GM18867 (cell line): ENCODE measurements around the gene POPDC3.
"Not testable (repeated sequence)": the region's sequence is repeated elsewhere in the genome, so short reads cannot be mapped to it uniquely, and the experiment has no call there.

ENCODE experiments used
- ATAC-seq: cut with Tn5 transposase; IDR thresholded peaks from one replicate; pipeline ENCODE4 v1.9.1; 2021; ENCODE audit warnings: mild to moderate bottlenecking, moderate library complexity; ENCODE audit not compliant: unreplicated experiment

Gene POPDC3

DNA sequence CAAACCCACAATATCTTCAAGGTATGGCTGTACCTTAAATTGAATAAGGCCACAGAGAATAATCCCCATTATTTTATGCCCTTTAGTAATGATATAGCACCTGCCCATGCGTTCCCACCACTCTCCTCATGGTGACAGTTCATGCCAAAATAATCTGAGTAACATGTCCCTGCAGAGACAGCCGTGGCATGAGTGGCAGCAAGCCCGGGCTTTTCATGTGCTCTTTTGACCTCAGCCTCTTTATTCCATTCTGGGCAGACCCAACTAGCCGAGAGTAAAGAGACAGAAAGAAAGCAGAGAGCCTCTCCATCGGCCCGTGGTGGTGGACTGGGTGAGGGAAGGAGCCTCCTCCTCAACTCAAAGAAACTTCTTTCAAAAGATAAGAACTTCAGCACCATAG lies 19.9 kb upstream of the POPDC3 start:
- no peak for ATAC-seq

GRCh38 chr6:105196076-105196475 lies 16.3 kb upstream of the POPDC3 start:
- no peak for ATAC-seq

- ATAC-seq: no peak
Observed at GRCh38 chr6:105194591-105194990, 14.8 kb upstream of the POPDC3 start.

GRCh38 chr6:105194106-105194505 lies 14.3 kb upstream of the POPDC3 start:
- ATAC-seq: no peak

- ATAC-seq: no peak
Observed at GRCh38 chr6:105193647-105194046, 13.8 kb upstream of the POPDC3 start.

DNA sequence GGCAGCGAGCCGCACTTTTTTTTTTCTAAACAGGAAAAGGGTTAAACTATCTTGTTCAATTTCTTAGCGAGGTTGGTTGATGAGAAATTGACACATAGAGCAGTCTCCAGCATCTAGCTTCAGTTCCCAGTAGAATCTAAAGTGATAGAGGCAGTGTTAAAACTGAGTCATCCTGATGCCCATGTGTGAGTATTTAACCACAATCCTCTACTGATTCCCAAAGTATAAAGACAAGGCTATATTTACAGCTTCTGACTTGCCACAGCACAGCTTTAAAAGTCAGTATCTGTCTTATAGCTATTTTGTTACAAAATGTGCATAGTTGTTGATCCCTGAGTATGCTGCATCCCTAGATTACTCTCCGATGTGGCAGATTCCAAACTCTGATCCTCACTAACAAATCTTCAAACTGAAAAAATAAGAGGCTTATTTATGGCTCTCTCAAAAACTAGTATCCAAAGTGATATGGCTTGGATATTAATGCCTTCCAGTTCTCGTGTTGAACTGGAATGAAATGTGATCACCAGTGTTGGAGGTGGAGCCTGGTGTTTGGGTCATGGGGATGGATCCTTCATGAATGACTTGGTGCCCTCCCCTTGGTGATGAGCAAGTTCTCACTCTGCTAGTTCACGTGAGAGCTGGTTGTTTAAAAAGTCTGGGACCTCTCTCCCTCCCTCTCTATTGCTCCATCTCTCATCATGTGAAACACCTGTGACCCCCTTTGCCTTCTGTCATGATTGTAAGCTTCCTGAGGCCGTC lies 13.1 kb upstream of the POPDC3 start:
- ATAC-seq: no peak

DNA sequence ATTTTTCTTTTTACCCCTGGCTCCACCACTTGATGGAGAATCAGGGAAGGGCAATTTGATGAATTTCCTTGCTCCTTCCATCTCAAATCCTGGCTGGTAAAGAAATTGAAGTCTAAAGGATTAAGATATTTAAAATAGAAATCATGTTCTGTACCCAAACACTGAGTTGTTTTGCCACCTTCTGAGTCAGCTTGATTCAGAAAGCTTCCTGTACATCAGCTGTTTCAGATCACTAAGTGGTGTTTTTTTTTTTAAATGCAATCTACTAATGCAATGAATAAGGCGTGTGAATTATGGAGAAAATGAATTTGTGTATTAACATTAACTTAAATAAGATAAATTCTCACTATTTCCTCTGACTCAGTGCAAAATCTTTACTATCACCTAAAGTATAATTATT lies 11.5 kb upstream of the POPDC3 start:
- no peak for ATAC-seq

DNA sequence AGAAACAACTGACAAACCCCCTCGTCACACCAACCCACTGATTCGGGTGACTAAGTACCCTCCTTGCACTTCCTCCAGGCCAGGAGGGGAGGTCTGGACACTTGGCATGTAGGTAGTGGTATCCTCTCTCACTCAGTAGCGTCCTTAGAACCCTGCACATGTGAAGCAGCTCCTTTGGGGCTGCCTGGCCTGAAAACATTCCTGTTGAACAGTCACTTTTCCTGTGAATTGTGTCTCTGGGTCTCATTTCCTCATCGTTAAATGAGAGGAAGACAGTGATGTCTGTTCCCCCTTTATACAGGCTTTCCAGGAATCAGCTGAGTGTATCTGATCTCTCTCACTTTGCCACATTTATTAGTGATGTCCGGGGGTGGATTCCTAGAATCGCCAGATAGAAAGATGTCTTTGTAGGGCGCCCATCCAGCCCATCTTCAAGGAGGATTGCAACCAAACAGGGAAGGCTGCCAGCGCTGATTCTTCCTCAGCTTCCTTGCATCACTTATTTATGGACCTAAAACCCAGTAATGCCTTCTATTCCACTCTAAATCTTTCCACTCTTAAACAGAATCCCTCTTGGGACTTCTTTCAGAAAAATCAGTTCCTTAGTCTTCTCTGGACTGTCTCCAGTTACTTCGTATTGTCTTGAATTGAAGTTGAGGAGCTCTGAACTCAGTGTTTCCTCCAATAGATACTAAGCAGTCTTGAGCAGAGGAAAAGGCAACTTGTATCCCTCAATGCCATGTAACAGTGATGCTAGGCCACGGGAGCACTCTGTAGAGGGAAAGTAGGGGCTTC lies 9.4 kb upstream of the POPDC3 start:
- ATAC-seq: no peak

DNA sequence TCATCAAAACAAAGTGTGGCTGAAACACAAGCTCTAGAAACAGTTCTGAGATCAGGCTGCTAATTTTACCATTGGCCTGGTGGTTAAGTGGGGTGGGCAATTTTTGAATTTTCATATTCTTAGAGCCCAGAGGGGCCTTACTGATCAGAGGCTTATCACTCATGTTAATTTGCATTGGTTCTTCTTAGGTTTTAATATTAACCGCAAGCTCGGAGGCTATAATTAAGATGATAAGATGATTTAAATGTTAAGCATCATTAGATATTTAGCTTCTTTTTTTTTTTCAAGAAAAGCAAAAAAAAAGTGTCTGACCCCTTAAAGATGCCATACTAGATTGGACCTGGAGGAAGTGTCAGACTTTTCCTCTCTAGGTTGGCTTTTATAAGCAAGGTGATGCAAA lies 8.4 kb upstream of the POPDC3 start:
- no peak for ATAC-seq

GRCh38 chr6:105186576-105186975 lies 6.8 kb upstream of the POPDC3 start:
- no peak for ATAC-seq

DNA sequence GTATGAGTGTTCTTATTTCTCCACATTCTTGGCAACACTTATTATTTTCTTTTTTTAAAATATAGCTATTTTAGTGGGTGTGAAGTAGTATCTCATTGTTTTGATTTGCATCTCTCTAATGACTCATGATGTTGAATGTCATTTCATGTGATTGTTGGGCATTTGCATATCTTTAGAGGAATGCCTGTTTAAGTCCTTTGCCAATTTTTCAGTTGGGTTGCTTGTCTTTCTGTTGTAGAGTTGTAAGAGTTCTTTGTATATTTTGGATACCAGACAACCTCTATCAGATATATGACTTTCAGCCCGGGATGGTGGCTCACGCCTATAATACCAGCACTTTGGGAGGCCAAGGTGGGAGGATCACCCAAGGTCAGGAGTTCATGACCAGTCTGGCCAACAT lies 5.1 kb upstream of the POPDC3 start:
- ATAC-seq: no peak

DNA sequence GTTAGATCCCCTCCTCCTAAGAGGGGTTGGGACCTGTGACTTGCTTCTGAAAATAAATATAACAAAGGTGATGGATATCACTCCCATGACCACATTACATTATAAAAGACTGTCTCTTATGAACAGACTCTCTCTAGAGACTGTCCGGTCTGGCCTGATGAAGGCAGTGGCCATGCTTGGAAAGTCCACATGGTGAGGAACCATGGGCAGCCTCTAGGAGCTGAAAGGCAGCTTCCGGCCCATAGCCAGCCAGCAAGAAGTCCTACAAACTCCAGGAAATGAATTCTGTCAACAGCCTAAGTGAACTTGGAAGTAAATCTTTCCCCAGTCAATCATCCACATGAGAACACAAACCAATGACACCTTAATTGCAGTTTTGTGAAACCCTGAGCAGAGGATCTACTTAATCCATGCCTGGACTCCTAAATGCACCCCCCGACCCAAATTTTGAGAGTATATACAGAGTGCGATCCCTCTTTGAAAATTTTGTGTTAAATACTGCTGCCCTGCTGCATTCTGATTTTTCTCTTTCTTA lies 2.2 kb upstream of the POPDC3 start:
- ATAC-seq: no peak

DNA sequence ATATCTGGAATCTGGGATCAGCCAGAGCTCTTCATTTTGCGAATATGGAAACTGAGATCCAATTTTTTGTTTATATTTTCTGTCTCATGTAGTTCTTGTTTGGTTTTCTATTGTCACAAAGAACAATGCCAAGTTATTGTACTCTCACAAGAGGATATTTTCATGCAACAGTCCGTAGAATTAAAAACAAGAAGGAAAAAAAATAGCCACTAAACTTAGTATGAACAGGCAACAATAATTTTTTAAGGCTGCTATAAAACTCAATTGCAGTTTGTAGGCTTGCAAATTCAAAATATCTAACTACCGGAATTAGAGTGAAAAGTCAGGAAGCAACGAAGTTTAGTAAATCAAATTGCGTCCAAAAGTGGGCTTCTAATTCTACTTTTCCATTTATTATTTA lies 1.2 kb downstream of the POPDC3 start:
- no peak for ATAC-seq

DNA sequence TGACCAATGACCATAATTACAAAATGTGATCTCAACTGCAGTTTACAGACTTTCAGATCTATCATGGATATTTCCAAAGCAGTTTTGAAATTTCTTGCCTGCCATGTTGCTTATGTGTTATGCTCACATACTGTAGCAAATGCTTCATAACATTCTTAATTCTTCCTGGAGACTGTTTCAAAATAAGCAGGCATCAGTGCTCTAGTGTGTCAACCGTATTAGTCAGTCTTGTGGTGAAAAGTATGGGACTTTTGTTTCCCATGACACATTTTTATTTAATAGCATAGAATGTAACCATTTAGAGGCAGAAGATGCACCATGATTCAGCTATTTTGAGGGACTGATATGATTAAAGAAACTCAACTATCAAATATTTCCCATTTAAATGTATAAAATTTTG lies 1.7 kb downstream of the POPDC3 start:
- ATAC-seq: no peak

- ATAC-seq: no peak
Observed at GRCh38 chr6:105177556-105177955, 2.3 kb downstream of the POPDC3 start.

- ATAC-seq: no peak
Observed at GRCh38 chr6:105174512-105174911, 5.3 kb downstream of the POPDC3 start.

DNA sequence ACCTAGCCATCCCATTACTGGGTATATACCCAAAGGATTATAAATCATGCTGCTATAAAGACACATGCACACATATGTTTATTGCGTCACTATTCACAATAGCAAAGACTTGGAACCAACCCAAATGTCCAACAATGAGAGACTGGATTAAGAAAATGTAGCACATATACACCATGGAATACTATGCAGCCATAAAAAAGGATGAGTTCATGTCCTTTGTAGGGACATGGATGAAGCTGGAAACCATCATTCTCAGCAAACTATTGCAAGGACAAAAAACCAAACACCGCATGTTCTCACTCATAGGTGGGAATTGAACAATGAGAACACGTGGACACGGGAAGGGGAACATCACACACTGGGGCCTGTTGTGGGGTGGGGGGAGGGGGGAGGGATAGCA lies 7.3 kb downstream of the POPDC3 start:
- ATAC-seq: not testable (repeated sequence)

DNA sequence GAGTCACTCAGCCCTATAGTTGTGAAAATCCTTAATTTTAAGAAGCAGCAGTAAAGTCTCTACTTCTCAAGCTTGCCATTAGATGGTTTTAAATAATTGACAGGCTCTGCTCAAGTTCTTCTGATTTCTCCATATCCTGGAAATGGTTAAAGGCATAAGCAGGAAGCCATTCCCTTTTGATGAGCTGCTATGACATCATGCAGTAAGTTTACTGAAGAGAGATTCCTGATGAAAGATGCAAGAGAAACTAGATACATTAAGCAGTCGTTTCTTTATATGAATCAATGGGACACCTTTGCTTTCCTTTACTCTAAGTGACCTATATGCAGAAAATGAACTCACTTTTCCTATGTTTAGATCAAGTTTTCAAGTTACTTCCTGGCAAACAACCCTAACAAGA lies 9.8 kb downstream of the POPDC3 start:
- ATAC-seq: no peak

DNA sequence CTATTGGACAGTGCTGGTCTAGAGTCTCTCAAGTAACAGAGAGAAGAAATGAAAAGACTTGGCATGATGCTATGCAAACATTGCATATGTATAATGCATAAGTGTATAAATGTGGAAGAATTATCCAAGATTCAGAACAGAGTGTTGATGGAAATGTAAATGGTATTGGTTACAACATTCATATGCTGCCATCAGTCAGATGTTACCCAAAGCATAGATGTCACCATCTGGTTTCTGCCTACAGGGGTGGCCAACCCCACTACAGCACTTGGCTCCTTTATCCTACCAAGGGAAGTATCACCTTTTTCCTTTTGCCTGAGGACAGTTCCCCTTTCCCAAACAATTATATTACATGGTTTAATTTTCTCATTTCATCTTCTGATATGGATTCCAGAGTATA lies 11.9 kb downstream of the POPDC3 start:
- no peak for ATAC-seq

- ATAC-seq: no peak
Observed at GRCh38 chr6:105164418-105164817, 15.4 kb downstream of the POPDC3 start.

- ATAC-seq: no peak
Observed at GRCh38 chr6:105163183-105163582, 16.6 kb downstream of the POPDC3 start.

- no peak for ATAC-seq
Observed at GRCh38 chr6:105162377-105162776, 17.4 kb downstream of the POPDC3 start.
